GM03348 (cell line): ENCODE data around the gene PRKAG2.
A peak's percentile ranks its signal among the peaks of the same experiment; 100 is the strongest.
"Not testable (repeated sequence)": the region's sequence is repeated elsewhere in the genome, so short reads cannot be mapped to it uniquely, and the experiment has no call there.

Experiments
- DNase-seq: peaks from one replicate; pipeline ENCODE4 v3.0.0; 2012; ENCODE audit warnings: low spot score

The PRKAG2 gene

DNA sequence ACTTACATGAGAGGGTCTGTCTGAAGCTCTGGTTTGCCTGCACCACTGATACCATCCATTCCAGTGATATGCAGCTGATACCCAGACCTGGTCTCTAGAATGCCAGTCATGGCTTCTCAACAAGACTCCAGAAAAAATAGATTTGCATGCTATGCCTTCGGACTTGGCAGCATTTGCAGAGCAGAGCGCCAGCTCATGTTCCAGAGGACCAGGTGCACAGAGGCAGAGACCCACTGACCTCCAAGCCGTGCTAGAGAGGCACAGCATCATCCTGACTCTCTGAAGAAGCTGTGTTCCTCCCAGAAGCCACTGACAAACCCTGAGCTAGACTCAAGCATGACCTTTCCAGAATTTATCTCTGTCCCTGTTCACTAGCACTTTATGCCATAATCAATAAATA lies 6.9 kb upstream of the PRKAG2 start:
- no peak for DNase-seq

- DNase-seq, result no peak
Observed at GRCh38 chr7:151882734-151883133, 5.8 kb upstream of the PRKAG2 start.

DNA sequence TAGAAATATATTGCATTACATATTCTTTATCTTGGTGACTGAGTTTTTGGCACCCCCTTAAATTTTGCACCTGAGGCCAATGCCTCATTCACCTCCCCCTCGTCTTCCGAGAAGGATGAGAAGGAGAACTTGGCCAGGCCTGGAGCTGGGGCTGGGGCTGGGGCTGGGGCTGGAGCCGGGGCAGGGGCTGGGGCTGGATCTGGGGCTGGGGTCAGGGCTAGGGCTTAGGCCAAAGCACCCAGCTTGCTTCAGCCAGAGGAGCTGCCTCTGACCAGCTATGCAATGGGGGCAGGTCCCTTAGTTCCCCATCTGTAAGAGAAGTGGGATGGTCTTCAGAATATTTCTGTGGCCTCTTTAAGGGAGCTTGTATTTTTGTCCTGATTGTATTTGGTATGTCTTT lies 3.8 kb upstream of the PRKAG2 start:
- no peak for DNase-seq

DNA sequence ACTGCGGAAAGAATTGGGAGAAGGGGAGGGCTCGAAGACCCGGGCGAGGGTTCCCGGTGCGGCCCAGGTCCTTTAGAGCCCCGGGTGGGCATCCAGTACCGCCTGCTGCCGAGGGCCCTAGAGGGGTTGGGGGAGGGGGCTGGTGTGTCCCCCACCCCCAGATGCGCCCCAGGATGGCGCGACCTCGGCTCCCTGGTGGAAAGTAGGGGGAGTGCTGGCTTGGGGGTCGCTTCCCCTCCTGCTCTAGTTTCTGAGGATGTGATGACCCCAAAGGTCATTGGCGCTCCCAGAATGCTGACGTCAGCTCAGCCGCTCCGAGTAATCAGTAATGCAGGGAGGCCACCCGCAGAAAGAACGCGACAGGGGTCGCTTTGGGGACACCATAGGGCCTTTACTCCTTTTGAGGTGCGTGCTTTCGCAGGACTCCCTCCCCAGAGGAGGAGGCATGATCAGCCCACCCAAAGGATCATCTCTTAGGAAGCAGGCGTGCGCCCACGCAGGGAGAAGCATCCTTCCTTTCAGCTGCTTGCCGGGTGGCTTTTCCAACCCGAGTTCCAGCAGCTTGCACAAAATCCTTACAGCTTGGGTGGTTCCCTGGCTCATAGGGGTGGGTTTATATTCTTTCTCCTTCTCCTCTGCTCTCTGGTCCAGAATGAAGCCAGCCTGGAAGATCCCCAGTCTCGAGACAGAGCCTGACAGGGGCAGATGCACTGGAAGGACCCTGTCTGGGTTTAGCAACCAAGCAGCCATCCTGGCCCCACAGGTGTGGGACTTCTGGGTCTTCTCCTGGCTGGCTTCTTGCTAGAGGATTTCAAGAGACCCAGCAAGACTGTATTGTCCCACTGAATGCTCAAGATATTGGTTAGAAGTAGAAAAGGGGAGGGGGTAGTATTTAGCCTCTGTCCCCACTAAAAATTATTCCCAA lies 1.3 kb upstream of the PRKAG2 start:
- no peak for DNase-seq

DNA sequence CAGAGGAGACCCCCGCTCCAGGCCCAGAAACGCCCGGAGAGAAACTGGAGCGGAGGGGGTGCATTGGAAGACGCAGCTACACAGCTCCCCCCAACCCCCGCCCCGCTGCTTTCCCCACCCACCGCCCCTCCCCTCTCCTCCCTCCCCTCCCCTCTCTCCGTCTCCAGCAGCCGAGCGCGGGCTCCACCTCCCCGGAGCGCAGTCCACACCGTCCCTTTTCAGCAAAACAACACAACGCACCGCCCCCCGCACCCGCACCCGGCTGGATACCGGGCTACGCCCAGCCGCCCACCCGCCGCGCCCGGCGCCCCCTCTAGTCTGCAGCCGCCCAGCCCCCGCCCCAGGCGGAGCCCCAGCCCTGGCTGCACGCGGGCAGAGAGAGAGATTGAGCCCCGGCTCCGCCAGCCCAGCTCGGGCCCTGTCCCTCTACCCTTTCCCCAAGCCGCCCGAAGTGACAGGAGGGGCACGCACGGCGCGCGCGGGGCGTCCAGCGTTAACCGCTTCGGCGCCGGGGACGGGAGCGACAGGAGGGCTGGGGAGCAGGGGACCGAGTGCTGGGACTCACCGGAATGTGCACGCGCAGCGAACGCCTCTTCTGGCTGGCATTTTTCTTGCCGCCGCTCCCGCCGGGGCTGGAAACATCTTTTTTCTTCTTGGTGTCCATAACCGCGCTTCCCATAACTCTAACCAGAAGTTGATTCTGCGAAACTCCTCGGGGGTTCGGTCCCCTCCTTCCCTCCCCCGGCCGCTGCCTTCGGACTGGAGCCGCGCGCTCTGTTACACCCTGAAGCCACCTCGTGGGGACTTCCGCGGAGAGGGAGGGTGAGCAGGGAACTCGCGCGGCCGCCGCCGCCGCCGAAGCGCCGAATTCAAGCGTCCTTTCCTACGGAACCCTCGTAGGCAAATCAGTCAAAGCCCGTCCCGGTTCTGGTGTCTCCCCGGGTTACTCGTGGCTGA lies 695 bp downstream of the PRKAG2 start:
- peak; percentile 62 for DNase-seq

DNA sequence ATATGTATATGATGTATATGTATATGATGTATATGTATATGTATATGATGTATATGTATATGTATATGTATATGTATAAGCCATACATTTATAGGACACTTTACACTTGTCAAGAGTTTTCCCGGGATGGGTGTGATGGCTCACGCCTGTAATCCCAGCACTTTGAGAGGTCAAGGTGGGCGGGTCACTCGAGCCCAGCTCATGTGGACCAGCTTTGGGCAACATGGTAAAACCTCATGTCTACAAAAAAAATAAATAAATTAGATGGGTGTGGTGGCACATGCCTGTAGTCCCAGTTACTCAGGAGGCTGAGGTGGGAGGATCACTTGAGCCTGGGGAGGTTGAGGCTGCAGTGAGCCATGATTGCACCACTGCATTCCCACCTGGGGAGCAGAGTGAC lies 2.4 kb downstream of the PRKAG2 start:
- DNase-seq, result not testable (repeated sequence)

- no peak for DNase-seq
Observed at GRCh38 chr7:151873402-151873965, 3.4 kb downstream of the PRKAG2 start.

DNA sequence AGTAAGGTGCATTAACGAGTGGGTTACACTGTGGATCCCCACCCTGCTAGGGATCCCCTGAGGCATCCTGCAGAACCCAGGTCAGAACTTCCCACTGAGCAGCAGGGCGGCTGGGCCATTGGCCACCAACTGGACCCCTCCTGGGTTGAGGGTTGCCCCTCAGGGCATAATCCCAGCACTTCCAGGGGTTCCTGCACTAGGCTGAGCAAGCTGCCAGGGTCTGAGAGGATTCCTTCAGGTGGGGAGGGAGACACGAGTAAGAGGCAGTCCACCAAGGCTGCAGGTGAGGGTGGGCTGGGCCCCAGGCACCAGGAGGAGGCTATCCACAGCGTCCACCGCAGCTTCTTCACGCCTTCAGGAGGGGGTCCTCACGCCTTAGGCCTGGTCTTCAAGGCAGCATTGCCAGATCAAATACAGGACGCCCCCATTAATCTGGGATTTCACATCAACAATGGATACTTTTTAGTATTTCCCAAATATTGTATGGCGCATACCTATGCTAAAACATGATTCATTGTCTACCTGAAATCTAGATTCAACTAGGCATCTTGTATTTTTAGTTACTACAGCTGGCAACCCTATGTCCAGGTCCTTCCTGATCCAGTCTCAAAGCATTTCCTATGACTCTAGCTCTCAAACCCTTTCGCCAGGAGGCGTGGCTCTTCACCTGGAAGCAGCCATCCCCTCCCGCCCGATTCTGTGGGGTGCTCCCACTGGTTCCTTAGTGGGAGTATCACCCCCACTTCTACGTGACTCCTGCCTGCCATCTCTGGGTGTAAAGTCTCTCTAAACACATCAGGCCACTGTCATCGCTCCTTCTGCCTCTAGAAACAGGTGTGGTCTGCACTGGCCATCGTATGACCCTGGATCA lies 4.1 kb downstream of the PRKAG2 start:
- DNase-seq, result no peak

- DNase-seq, result no peak
Observed at GRCh38 chr7:151871904-151872303, 5.0 kb downstream of the PRKAG2 start.

- DNase-seq, result no peak
Observed at GRCh38 chr7:151871189-151871735, 5.7 kb downstream of the PRKAG2 start.

- DNase-seq, result no peak
Observed at GRCh38 chr7:151869968-151870918, 6.7 kb downstream of the PRKAG2 start.

- no peak for DNase-seq
Observed at GRCh38 chr7:151869455-151869854, 7.5 kb downstream of the PRKAG2 start.

GRCh38 chr7:151869109-151869428 lies 7.8 kb downstream of the PRKAG2 start:
- no peak for DNase-seq

GRCh38 chr7:151868396-151869108 lies 8.4 kb downstream of the PRKAG2 start:
- DNase-seq, result no peak

- no peak for DNase-seq
Observed at GRCh38 chr7:151867912-151868311, 9.0 kb downstream of the PRKAG2 start.

DNA sequence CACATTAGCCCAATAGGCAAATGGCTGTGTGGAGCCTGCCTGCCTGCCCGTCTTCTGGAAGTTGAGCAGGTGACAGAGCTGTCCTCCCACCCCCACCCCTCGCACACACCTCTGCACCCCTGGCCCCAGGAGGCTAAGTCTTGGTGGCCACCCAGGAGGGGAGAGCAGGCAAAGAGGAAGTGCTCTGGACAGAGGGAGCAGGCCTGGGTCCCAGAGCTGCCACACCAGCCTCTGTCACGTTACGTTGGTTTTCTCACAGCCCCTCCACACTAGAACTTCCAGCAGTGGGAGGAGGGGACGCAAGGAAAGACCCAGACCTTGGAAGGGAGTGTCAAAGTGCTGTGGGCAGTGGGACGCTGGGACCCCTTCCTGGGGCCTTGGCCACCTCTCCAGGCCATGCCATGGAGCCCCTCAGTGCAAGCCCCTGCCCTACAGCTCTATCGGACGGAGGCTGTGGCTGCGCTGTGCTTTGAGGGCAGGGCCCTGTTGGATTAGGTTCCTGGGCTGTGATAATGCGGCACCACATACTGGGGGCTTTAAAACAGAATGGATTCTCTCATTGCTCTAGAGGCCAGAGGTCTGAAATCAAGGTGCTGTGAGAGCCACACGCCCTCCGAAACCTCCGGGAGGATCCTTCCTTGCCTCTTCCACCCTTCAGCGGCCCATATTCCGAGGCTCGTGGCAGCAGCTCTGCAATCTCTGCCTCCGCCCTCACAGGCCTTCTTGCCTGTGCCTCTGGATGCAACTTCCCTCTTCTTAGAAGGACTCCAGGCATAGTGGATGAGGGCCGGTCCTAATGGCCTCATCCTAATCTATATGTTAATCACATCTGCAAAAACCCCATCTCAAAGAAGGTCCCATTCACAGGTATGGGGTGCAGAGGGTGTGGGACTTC lies 9.9 kb downstream of the PRKAG2 start:
- DNase-seq, result no peak

- DNase-seq, result no peak
Observed at GRCh38 chr7:151866028-151866427, 10.9 kb downstream of the PRKAG2 start.

DNA sequence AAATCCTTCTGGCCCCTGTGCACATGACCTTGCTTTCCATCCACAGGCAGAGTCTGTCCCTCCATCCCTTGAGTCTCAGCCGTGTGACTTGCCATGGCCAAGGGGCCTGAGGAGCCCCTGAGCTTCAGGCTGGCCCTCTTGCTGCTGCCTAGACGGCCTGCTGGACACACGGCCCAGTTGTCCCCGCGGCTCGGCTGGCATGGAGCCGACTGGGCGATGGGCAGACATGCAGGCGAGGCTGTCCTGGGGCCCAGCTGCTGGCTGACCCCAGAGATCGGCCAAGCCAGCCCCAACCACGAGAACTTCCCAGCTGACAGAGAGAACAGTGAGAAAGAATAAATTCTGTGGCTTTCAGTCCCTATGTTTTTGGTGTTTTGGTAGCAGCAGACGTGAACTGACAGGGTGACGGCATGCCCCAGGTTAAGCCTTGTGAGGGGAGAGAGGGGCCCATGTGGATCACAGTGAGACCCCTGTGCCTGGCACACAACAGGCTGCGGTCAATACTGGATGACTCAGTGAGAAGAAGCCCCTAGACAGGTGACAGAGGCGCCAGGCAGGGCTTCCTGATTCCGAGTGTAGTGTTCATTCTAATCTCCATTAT lies 11.7 kb downstream of the PRKAG2 start:
- DNase-seq, result no peak
